Parathyroid adenoma (tissue), 2 donors: ENCODE measurements around the gene TXNDC15.
"Not testable (repeated sequence)": the region's sequence is repeated elsewhere in the genome, so short reads cannot be mapped to it uniquely, and the experiment has no call there.

ENCODE experiments used
- H2AFZ ChIP-seq: fragments of 300-600 bp; sonication (generic); one replicate; pipeline ENCODE4 v1.7.0; 2017; ENCODE audit warnings: antibody characterized with exemption, mild to moderate bottlenecking
- H3K27ac ChIP-seq: fragments of 300-600 bp; sonication (generic); one replicate; pipeline ENCODE4 v1.7.0; 2017
- H3K27me3 ChIP-seq: fragments of 300-600 bp; sonication (generic); one replicate; pipeline ENCODE4 v1.7.0; 2017; ENCODE audit warnings: low read length; ENCODE audit not compliant: control insufficient read depth, insufficient read depth
- H3K36me3 ChIP-seq: fragments of 300-600 bp; sonication (generic); one replicate; pipeline ENCODE4 v1.7.0; 2017; ENCODE audit warnings: low read length; ENCODE audit not compliant: control insufficient read depth, insufficient read depth
- H3K4me1 ChIP-seq: fragments of 300-600 bp; sonication (generic); one replicate; pipeline ENCODE4 v1.7.0; 2017; ENCODE audit warnings: control low read depth
- H3K4me2 ChIP-seq: fragments of 300-600 bp; sonication (generic); one replicate; pipeline ENCODE4 v1.7.0; 2017; ENCODE audit warnings: low read length
- H3K4me3 ChIP-seq: fragments of 300-600 bp; sonication (generic); one replicate; pipeline ENCODE4 v1.7.0; 2017; ENCODE audit warnings: low read depth, low read length
- H3K79me2 ChIP-seq: fragments of 300-600 bp; sonication (generic); one replicate; pipeline ENCODE4 v1.7.0; 2017; ENCODE audit warnings: control low read depth
- H3K9ac ChIP-seq: fragments of 300-600 bp; sonication (generic); one replicate; pipeline ENCODE4 v1.7.0; 2017; ENCODE audit warnings: mild to moderate bottlenecking
- H3K9me3 ChIP-seq: fragments of 300-600 bp; sonication (generic); one replicate; pipeline ENCODE4 v1.7.0; 2017; ENCODE audit warnings: low read length; ENCODE audit not compliant: control insufficient read depth
- TF ChIP-seq, protein P1 (sequence below): fragments of 300-600 bp; sonication (generic); IDR thresholded peaks from one replicate; pipeline ENCODE4 v1.7.0; 2017; ENCODE audit warnings: antibody characterized with exemption, mild to moderate bottlenecking
- donor health status: primary hyperparathyroidism.

The TXNDC15 gene

GRCh38 chr5:134845335-134845851 lies 28.8 kb upstream of the TXNDC15 start:
- peaks cover 15% of the 10 kb centered on the region for H3K79me2 ChIP-seq
- H3K9me3 ChIP-seq: no peaks in the 10 kb centered on the region
- peak overlapping the region; percentile 80 for H3K27ac ChIP-seq
- peak overlapping the region; percentile 15 for H3K9ac ChIP-seq
- TF ChIP-seq, protein P1, sequence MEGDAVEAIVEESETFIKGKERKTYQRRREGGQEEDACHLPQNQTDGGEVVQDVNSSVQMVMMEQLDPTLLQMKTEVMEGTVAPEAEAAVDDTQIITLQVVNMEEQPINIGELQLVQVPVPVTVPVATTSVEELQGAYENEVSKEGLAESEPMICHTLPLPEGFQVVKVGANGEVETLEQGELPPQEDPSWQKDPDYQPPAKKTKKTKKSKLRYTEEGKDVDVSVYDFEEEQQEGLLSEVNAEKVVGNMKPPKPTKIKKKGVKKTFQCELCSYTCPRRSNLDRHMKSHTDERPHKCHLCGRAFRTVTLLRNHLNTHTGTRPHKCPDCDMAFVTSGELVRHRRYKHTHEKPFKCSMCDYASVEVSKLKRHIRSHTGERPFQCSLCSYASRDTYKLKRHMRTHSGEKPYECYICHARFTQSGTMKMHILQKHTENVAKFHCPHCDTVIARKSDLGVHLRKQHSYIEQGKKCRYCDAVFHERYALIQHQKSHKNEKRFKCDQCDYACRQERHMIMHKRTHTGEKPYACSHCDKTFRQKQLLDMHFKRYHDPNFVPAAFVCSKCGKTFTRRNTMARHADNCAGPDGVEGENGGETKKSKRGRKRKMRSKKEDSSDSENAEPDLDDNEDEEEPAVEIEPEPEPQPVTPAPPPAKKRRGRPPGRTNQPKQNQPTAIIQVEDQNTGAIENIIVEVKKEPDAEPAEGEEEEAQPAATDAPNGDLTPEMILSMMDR: no peak
- peaks cover 5% of the 10 kb centered on the region for H3K4me1 ChIP-seq
- H2AFZ ChIP-seq: peak overlapping the region; percentile 91
- peak overlapping the region; percentile 97 for H3K4me2 ChIP-seq
- peak overlapping the region; percentile 86 for H3K4me3 ChIP-seq
- no peaks in the 10 kb centered on the region for H3K36me3 ChIP-seq
- no peaks in the 10 kb centered on the region for H3K27me3 ChIP-seq

- H3K9ac ChIP-seq: peak within 1 kb of the TSS; percentile 97
- H3K4me2 ChIP-seq: peak within 1 kb of the TSS; percentile 97
- H3K36me3 ChIP-seq: no peaks in the 10 kb centered on the region
- no peaks in the 10 kb centered on the region for H3K27me3 ChIP-seq
- H3K27ac ChIP-seq: peak within 1 kb of the TSS; percentile 80
- H3K79me2 ChIP-seq: peaks cover 15% of the 10 kb centered on the region
- peak within 1 kb of the TSS; percentile 86 for H3K4me3 ChIP-seq
- H2AFZ ChIP-seq: peak within 1 kb of the TSS; percentile 91
- TF ChIP-seq, protein P1: no peak
- no peaks in the 10 kb centered on the region for H3K9me3 ChIP-seq
- H3K4me1 ChIP-seq: peaks cover 5% of the 10 kb centered on the region
Measured at GRCh38 chr5:134845852-134846640, 28.1 kb upstream of the TXNDC15 start, which contains the start of gene C5orf24. C5orf24 (plus strand) TSS chr5:134845968; CDS start chr5:134854901, 8,933 bp downstream.

DNA sequence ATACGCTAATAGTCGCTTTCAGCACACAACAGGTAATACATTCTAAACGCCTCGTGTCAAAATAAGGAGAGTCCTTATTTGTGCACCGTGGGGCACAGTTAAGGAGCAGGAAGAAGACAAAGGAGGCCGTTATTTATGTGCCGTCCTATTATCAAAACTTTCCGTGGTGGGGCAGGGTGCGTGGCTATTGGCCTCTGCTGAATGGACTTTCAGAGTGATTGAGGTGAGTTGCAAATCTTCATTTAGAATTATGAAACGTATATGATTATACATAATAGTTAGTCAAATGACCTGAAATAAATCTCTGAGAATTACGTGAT lies 27.6 kb upstream of the TXNDC15 start:
- Histone ChIP-seq H3K36me3 (no peaks in the 10 kb centered on the region), H2AFZ (peak overlapping the region; percentile 91), H3K79me2 (peaks cover 15% of the 10 kb centered on the region), H3K4me1 (peaks cover 5% of the 10 kb centered on the region), H3K27me3 (no peaks in the 10 kb centered on the region), H3K9me3 (no peaks in the 10 kb centered on the region), H3K9ac (peak overlapping the region; percentile 97), H3K4me2 (peak overlapping the region; percentile 97), H3K27ac (peak overlapping the region; percentile 80), H3K4me3 (peak overlapping the region; percentile 86)
- TF ChIP-seq, protein P1: no peak

DNA sequence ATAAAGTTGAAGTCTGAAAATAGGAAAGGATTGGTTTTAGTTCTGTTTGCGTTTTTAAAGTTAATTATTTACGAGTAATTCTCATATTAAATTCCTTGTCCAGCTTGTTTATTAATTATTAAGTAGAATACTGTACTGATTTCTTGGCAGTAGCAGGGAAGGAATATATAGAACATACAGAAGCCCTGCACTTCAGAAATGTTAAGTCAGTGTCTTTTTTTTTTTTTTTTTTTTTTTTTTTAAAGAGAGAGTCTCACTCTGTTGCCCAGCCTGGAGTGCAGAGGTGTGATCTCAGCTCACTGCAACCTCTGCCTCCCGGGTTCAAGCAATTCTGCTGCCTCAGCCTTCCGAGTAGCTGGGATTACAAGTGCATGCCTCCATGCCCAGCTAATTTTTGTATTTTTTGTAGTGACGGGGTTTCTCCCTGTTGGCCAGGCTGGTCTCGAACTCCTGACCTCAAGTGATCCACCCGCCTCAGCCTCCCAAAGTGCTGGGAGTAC lies 24.7 kb upstream of the TXNDC15 start:
- H3K4me3 ChIP-seq, H3K4me2 ChIP-seq, H3K4me1 ChIP-seq, H2AFZ ChIP-seq, H3K27me3 ChIP-seq, H3K9ac ChIP-seq, H3K27ac ChIP-seq, H3K36me3 ChIP-seq, H3K9me3 ChIP-seq: not testable (repeated sequence)
- H3K79me2 ChIP-seq: peaks cover 27% of the 10 kb centered on the region

DNA sequence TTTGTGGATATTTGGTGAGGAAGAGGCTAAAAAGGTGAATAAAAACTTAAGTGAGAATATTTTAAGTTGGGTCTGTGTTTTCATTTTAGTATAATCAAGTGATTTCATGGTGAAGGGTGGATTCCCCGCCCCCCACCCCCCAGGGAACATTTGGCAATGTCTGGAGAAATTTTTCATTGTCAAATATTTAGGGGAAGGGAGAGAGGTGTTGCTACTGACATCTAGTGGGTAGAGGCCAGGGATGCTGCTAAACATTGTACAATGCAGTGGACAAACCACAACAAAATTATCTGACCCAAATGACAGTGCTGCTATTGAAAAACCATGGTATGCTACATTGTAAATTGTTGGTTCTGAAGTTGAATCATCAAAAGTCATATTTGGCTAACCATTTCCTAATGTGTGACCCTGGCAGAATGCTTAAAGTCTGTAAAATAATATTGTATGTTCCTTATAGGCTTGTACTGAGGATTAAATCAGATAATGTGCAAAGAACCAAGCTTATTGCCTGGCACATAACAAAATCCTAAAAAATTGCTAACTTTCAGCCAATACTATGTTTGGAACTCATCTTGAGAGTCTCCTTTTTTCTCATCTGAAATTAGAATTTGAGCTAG lies 22.8 kb upstream of the TXNDC15 start:
- peaks cover 27% of the 10 kb centered on the region for H3K79me2 ChIP-seq
- no peaks in the 10 kb centered on the region for H3K36me3 ChIP-seq
- H3K9me3 ChIP-seq: no peaks in the 10 kb centered on the region
- H2AFZ ChIP-seq: no peak overlapping the region
- H3K9ac ChIP-seq: no peak overlapping the region
- no peak overlapping the region for H3K4me2 ChIP-seq
- TF ChIP-seq, protein P1: no peak
- H3K4me1 ChIP-seq: no peaks in the 10 kb centered on the region
- no peak overlapping the region for H3K4me3 ChIP-seq
- no peak overlapping the region for H3K27ac ChIP-seq
- H3K27me3 ChIP-seq: no peaks in the 10 kb centered on the region

DNA sequence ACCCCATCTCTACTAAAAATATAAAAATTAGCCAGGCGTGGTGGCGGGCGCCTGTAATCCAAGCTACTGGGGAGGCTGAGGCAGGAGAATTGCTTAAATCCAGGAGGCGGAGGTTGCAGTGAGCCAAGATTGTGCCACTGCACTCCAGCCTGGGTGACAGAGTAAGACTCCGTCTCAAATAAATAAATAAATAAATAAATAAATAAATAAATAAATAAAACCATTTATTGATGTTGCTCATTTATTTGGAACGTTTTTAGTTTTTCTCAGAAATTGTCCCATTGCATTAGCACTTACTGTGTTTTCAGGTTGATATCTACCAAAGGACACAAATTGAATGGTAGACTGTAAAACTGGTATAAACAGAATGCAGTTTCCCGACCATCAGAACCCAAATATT lies 17.7 kb upstream of the TXNDC15 start:
- not testable (repeated sequence) for H3K4me1 ChIP-seq, H3K9me3 ChIP-seq, H3K4me3 ChIP-seq, H3K36me3 ChIP-seq, H2AFZ ChIP-seq, H3K27me3 ChIP-seq, H3K27ac ChIP-seq, H3K4me2 ChIP-seq, H3K9ac ChIP-seq
- peaks cover 12% of the 10 kb centered on the region for H3K79me2 ChIP-seq
